Measurements from ENCODE around the gene LCE2C.

The LCE2C gene

GRCh38 chr1:152725261-152725660, 50.2 kb downstream of the LCE2C start:
- DNase-seq (ENCODE audit: low spot score): no peak
